K562 (cell line): ENCODE results near the gene SIK3. TPM values are rescaled to one million over a fixed set of nuclear protein-coding genes. Genes with fewer than 3 reads are reported as not detected.
A peak's percentile ranks its signal among the peaks of the same experiment; 100 is the strongest.

ENCODE experiments used
- ATAC-seq: fragments of 200-7000 bp; cut with Tn5 transposase; 3 replicates; pipeline ENCODE4 v1.9.1; 2020; ENCODE audit warnings: moderate library complexity
- BruUV-seq: library from RNA; stranded (reverse); fragments of 400-500 nt; replicated peaks from 2 replicates; lab custom pipeline; 2021; lab: Mats Ljungman, UMichigan
- CTCF ChIA-PET: fragments of 300-600 bp; formaldehyde crosslinking; extraction: SDS; loops from one replicate; lab custom pipeline; 2021; ENCODE audit warnings: low intra/inter-chr PET ratio; lab: Yijun Ruan, JAX
- POLR2A ChIA-PET: fragments of 300-600, 350-650 bp; sonication (Branson Sonifier 250); formaldehyde crosslinking; extraction: SDS; loops from one replicate; lab custom pipeline; 2021; ENCODE audit warnings: antibody characterized with exemption, inconsistent platforms; lab: Yijun Ruan, JAX
- DNase-seq, 4 experiments: peaks; one replicate each; pipeline versions ENCODE4 v3.0.0 to v3.0.0-alpha.2; 2011 to 2018; ENCODE audit warnings: low spot score in 3 of 4, mixed read lengths in 3 of 4; ENCODE audit errors: extremely low read depth in 1 of 4
- FAIRE-seq: peaks from 2 replicates; lab custom pipeline; 2011; peaks lifted over from hg19 to GRCh38; lab: Jason Lieb, UNC
- H2AFZ ChIP-seq: 2 replicates; pipeline ENCODE4 v1.6.0; 2011; ENCODE audit warnings: low read depth, low read length, control low read depth, inconsistent platforms
- H3K27ac ChIP-seq: fragments of 200-600 bp; 3 replicates; pipeline ENCODE4 v1.8.0; 2011; ENCODE audit warnings: low read depth, mild to moderate bottlenecking, control low read depth, inconsistent platforms, low read length, moderate library complexity, mixed read lengths; ENCODE audit errors: extremely low read depth
- H3K27me3 ChIP-seq, 2 experiments: fragments of 300-600 bp in 1 of 2; 2 replicates in 1 of 2; 3 replicates in 1 of 2; pipeline versions ENCODE4 v1.6.0 to v1.8.0; 2011; ENCODE audit warnings: inconsistent platforms in 2 of 2, low read length in 2 of 2, mild to moderate bottlenecking in 1 of 2, mixed read lengths in 1 of 2, moderate library complexity in 1 of 2; ENCODE audit not compliant: control insufficient read depth in 2 of 2, insufficient read depth in 2 of 2
- H3K36me3 ChIP-seq: fragments of 300-600 bp; 3 replicates; pipeline ENCODE4 v1.8.0; 2011; ENCODE audit warnings: mild to moderate bottlenecking, low read length, inconsistent platforms; ENCODE audit not compliant: control insufficient read depth, insufficient read depth
- H3K4me1 ChIP-seq, 2 experiments: fragments of 200-600 bp in 1 of 2; replicated peaks in 1 of 2; 2 replicates in 1 of 2; 3 replicates in 1 of 2; pipeline versions ENCODE4 v1.5.1 to v1.8.0; 2011; ENCODE audit warnings: inconsistent platforms in 2 of 2, low read length in 2 of 2, mild to moderate bottlenecking in 1 of 2, mixed read lengths in 1 of 2, moderate library complexity in 1 of 2; ENCODE audit not compliant: control insufficient read depth in 2 of 2, insufficient read depth in 2 of 2
- H3K4me2 ChIP-seq: 2 replicates; pipeline ENCODE4 v1.6.1; 2011; ENCODE audit warnings: low read length, control low read depth, inconsistent platforms, mixed read lengths; ENCODE audit not compliant: insufficient read depth
- H3K4me3 ChIP-seq: fragments of 200-600 bp; sonication (generic), shearing (Covaris generic); 2 replicates; pipeline ENCODE4 v1.5.1; 2016; ENCODE audit warnings: control low read depth, inconsistent platforms
- H3K79me2 ChIP-seq: fragments of 200-600 bp; 3 replicates; pipeline ENCODE4 v1.8.0; 2011; ENCODE audit warnings: low read length, inconsistent platforms; ENCODE audit not compliant: control insufficient read depth, insufficient read depth
- H3K9ac ChIP-seq, 2 experiments: 2 replicates each; pipeline versions ENCODE4 v1.6.0 to v1.6.1; 2011; ENCODE audit warnings: low read depth in 2 of 2, low read length in 2 of 2, control low read depth in 1 of 2, inconsistent platforms in 1 of 2, mild to moderate bottlenecking in 1 of 2, mixed read lengths in 1 of 2; ENCODE audit not compliant: insufficient read depth in 1 of 2
- H3K9me1 ChIP-seq: one replicate; pipeline ENCODE4 v1.6.0; 2011; ENCODE audit warnings: inconsistent platforms, mild to moderate bottlenecking, low read length, moderate library complexity; ENCODE audit not compliant: control insufficient read depth, insufficient read depth
- H3K9me3 ChIP-seq: replicated peaks from 2 replicates; pipeline ENCODE4 v1.5.1; 2011; ENCODE audit warnings: low read depth, low read length, inconsistent platforms; ENCODE audit not compliant: control insufficient read depth, insufficient read depth
- H4K20me1 ChIP-seq: replicated peaks from 2 replicates; pipeline ENCODE4 v1.6.1; 2011; ENCODE audit warnings: low read length, inconsistent platforms, mixed read lengths; ENCODE audit not compliant: control insufficient read depth, insufficient read depth
- CREB1 ChIP-seq, 2 experiments: sonication (generic) in 1 of 2; formaldehyde crosslinking in 1 of 2; IDR thresholded peaks; 2 replicates each; pipeline versions ENCODE4 v1.6.1 to v1.8.0; 2012 to 2022; ENCODE audit warnings: inconsistent platforms in 1 of 2, mild to moderate bottlenecking in 1 of 2, missing genetic modification reagents in 1 of 2, moderate library complexity in 1 of 2
- CSDE1 ChIP-seq, 2 experiments: fragments of 450-650 bp; IDR thresholded peaks; 2 replicates each; pipeline ENCODE4 v1.6.1; 2016; ENCODE audit warnings: mild to moderate bottlenecking in 1 of 2
- NFYB ChIP-seq: IDR thresholded peaks from 2 replicates; pipeline ENCODE4 v1.6.1; 2011; ENCODE audit warnings: mild to moderate bottlenecking, moderate library complexity; ENCODE audit not compliant: insufficient read length; ENCODE audit errors: extremely low read depth
- TSC22D4 ChIP-seq: fragments of 450-650 bp; IDR thresholded peaks from 2 replicates; pipeline ENCODE4 v1.6.1; 2016; ENCODE audit warnings: missing genetic modification characterization, missing biosample characterization, control low read depth
- ZBTB49 ChIP-seq: sonication (generic); formaldehyde crosslinking; IDR thresholded peaks from 2 replicates; pipeline ENCODE4 v1.8.0; 2022; ENCODE audit warnings: missing genetic modification reagents, mild to moderate bottlenecking, borderline replicate concordance
- WGBS: fragments of 100-300 bp; shearing (Covaris generic); methylation state at CpG from one replicate; pipeline ENCODE4 v1.1.6; 2016; ENCODE audit warnings: low coverage, mixed read lengths; ENCODE audit not compliant: insufficient coverage; ENCODE audit errors: missing lambda C conversion rate; 5-methylcytosine and 5-hydroxymethylcytosine counted together
- in situ Hi-C: fragments of 300-500 bp; cut with MboI; formaldehyde crosslinking; loops from 4 replicates; pipeline ENCODE4 v1.15.0; 2018; ENCODE audit warnings: inconsistent platforms, mixed read lengths
- intact Hi-C: fragments of 100-400 bp; cut with micrococcal nuclease; formaldehyde crosslinking; loops from 2 replicates; pipeline ENCODE4 v1.14.2; 2022
- polyA plus RNA-seq, 8 experiments: library from polyadenylated mRNA; depleted of rRNA in 4 of 8; stranded (reverse) in 5 of 8; unstranded in 3 of 8; fragments of >200 nt; fragmentation: Nextera tagmentation in 2 of 8; fragmentation: Illumina TruSeq in 1 of 8; extraction: Ambion mirVana in 2 of 8; extraction: Trizol in 1 of 8; gene quantifications; 2 replicates each; pipeline versions ENCODE4 v1.2.1 to v1.2.3, GENCODE V29; 2011 to 2014; ENCODE audit warnings: inconsistent platforms in 1 of 8, missing spikeins in 1 of 8
- total RNA-seq, 7 experiments: library from RNA; depleted of rRNA in 6 of 7; stranded (reverse); fragments of >200 nt in 6 of 7; fragmentation: Illumina TruSeq in 2 of 7; extraction: Trizol in 2 of 7; gene quantifications; 2 replicates each; pipeline versions ENCODE4 v1.2.1 to v1.2.3, GENCODE V29; 2011 to 2021; ENCODE audit warnings: low replicate concordance in 1 of 7
- TF ChIP-seq, protein P1 (sequence below), 2 experiments: fragments of 450-650 bp; IDR thresholded peaks; 2 replicates each; pipeline ENCODE4 v1.6.1; 2018; ENCODE audit warnings: mild to moderate bottlenecking in 2 of 2, low read depth in 1 of 2; ENCODE audit not compliant: partially characterized antibody in 2 of 2

SIK3 gene
- total and polyA plus RNA-seq, 9 of the 15 experiments (the other 6 are each of a cell fraction or from before 2014, with no cell fraction given) = 1.6 to 21.6 (median 8.0) TPM

- Histone ChIP-seq H3K9ac (0 out of 4 replicates have a peak overlapping the region, but pooled peaks of 1 of the 2 experiments have one; percentile 20), H3K27ac (no peak overlapping the region), H3K79me2 (no peaks in the 10 kb centered on the region), H3K27me3 (peaks cover 0 to 7% of the 10 kb centered on the region in 2 experiments; a peak in 2 of 5 replicates), H3K4me3 (no peak overlapping the region), H3K9me3 (no peaks in the 10 kb centered on the region), H3K4me2 (no peak overlapping the region), H4K20me1 (no peaks in the 10 kb centered on the region), H3K4me1 (peaks cover 15 to 32% of the 10 kb centered on the region in 2 experiments; a peak in 4 of 5 replicates), H3K36me3 (no peaks in the 10 kb centered on the region), H2AFZ (no peak overlapping the region), H3K9me1 (no peaks in the 10 kb centered on the region)
- TF ChIP-seq ZBTB49 = no peak
- TF ChIP-seq NFYB = no peak
- no peak for TF ChIP-seq TSC22D4 (tag)
- TF ChIP-seq CREB1 (IDR thresholded peaks at IDR 0.05) = no peak
- no peak for TF ChIP-seq CREB1 (CRISPR knock-in tag; IDR thresholded peaks at IDR 0.05)
- TF ChIP-seq, protein P1, sequence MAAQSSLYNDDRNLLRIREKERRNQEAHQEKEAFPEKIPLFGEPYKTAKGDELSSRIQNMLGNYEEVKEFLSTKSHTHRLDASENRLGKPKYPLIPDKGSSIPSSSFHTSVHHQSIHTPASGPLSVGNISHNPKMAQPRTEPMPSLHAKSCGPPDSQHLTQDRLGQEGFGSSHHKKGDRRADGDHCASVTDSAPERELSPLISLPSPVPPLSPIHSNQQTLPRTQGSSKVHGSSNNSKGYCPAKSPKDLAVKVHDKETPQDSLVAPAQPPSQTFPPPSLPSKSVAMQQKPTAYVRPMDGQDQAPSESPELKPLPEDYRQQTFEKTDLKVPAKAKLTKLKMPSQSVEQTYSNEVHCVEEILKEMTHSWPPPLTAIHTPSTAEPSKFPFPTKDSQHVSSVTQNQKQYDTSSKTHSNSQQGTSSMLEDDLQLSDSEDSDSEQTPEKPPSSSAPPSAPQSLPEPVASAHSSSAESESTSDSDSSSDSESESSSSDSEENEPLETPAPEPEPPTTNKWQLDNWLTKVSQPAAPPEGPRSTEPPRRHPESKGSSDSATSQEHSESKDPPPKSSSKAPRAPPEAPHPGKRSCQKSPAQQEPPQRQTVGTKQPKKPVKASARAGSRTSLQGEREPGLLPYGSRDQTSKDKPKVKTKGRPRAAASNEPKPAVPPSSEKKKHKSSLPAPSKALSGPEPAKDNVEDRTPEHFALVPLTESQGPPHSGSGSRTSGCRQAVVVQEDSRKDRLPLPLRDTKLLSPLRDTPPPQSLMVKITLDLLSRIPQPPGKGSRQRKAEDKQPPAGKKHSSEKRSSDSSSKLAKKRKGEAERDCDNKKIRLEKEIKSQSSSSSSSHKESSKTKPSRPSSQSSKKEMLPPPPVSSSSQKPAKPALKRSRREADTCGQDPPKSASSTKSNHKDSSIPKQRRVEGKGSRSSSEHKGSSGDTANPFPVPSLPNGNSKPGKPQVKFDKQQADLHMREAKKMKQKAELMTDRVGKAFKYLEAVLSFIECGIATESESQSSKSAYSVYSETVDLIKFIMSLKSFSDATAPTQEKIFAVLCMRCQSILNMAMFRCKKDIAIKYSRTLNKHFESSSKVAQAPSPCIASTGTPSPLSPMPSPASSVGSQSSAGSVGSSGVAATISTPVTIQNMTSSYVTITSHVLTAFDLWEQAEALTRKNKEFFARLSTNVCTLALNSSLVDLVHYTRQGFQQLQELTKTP (IDR thresholded peaks at IDR 0.05; ENCODE audit: low read depth in 1 of 2, partially characterized antibody in 2 of 2) = no peak
- TF ChIP-seq CSDE1 (IDR thresholded peaks at IDR 0.05) = no peak
- in situ Hi-C loops = no loop called here
- ChIA-PET CTCF (no interaction called here), POLR2A (interaction anchor here (0.9 to 1.5 kb wide), 5 partner anchors 11 to 336 kb away, joined by 3 to 7 read pairs (median 3); no protein-coding TSS in a partner anchor)
- BruUV-seq = no TSS peak
- DNase-seq (no peak), FAIRE-seq (no peak), ATAC-seq (no peak)
- intact Hi-C loops = loop anchor here (1.0 to 10.0 kb wide), 2 partner anchors 48 to 102 kb away; partner anchors contain the start of gene ZPR1
- WGBS = 31% methylated on average over 5 of the region's 7 CpGs
Measured at GRCh38 chr11:116836632-116836991, 261.6 kb downstream of the SIK3 start.
